Activated T-cell treated with anti-CD3 and anti-CD28 coated beads, Interleukin-2, amount 50 U/mL, for 4 hours (primary cell): ENCODE data around the gene HP1BP3. TPM values are rescaled to one million over a fixed set of nuclear protein-coding genes. Genes with fewer than 3 reads are reported as not detected.
"Not testable (repeated sequence)": the region's sequence is repeated elsewhere in the genome, so short reads cannot be mapped to it uniquely, and the experiment has no call there.

Experiments
- ATAC-seq, 2 donors: fragments of 200-7000 bp; cut with Tn5 transposase; one replicate each; pipeline ENCODE4 v1.10.0; 2021
- DNase-seq: peaks from one replicate; pipeline ENCODE4 v3.0.0-alpha.2; 2020
- H3K27me3 Mint-ChIP-seq: one replicate; pipeline ENCODE4 v1.8.0; 2021; ENCODE audit warnings: low read depth, mixed read lengths
- H3K36me3 Mint-ChIP-seq: one replicate; pipeline ENCODE4 v1.8.0; 2022; ENCODE audit warnings: mixed read lengths; ENCODE audit not compliant: insufficient read depth
- H3K4me1 Mint-ChIP-seq: one replicate; pipeline ENCODE4 v1.8.0; 2021; ENCODE audit warnings: low read depth, mixed read lengths
- H3K4me3 Mint-ChIP-seq: one replicate; pipeline ENCODE4 v1.8.0; 2021; ENCODE audit warnings: mild to moderate bottlenecking, moderate library complexity, mixed read lengths
- H3K9me3 Mint-ChIP-seq: one replicate; pipeline ENCODE4 v1.8.0; 2021; ENCODE audit warnings: mixed read lengths
- total RNA-seq, 3 donors: library from RNA; stranded (reverse); gene quantifications; one replicate each; pipeline ENCODE4 v1.2.1, GENCODE V29; 2021

Gene HP1BP3
- total RNA-seq, 3 donors from 2014 or later = 102 to 116 (median 107) TPM

- Mint-ChIP-seq H3K4me3 (no peak overlapping the region), H3K9me3 (no peaks in the 10 kb centered on the region), H3K27me3 (peaks cover 24% of the 10 kb centered on the region), H3K36me3 (no peaks in the 10 kb centered on the region), H3K4me1 (peaks cover 9% of the 10 kb centered on the region)
- ATAC-seq = no peak
- DNase-seq = no peak
Observed at GRCh38 chr1:20726932-20727745, 60.0 kb downstream of the HP1BP3 start.

DNA sequence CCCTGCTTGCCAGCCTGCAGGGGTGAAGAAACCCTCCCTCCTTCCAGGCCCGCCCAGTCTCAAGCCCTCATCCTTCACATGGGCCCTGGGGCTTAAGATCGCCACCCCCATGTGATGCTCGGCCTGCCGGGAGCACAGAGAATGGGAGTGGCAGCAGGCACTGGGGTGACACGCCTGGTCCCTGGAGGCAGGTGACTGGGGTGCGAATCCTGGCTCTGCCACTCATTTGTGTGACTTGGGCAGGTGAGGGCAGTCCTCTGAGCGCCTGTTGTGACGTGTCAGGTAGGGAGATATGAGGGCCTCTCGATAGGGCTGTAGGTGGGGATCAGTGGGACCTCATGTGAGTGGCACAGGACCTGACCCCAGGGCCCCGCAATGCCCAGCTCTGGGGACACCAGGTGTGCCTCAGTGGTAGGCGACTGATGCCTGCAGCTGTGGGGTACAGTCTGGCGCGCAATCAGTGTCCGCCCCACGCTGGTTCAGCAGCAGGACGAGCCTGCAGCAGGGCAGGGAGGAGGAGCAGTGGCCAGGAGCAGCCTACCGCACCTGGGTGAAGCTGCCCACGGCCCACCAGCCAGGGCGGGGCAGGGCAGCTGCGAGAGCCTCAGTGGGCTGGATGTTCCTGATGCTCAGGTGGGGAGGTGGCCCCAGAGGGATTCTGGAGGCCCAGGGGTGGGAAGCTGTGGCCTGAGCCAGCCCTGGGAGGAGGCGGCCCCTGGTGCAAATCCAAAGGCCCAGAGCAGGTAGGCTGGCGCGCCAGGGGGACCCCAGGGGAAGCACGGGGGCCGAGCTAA is 60.8 kb downstream of the HP1BP3 start:
- Mint-ChIP-seq H3K36me3 (no peaks in the 10 kb centered on the region), H3K9me3 (no peaks in the 10 kb centered on the region), H3K4me1 (peaks cover 8% of the 10 kb centered on the region), H3K27me3 (peaks cover 24% of the 10 kb centered on the region), H3K4me3 (no peak overlapping the region)
- DNase-seq (no peak), ATAC-seq (no peak)

DNA sequence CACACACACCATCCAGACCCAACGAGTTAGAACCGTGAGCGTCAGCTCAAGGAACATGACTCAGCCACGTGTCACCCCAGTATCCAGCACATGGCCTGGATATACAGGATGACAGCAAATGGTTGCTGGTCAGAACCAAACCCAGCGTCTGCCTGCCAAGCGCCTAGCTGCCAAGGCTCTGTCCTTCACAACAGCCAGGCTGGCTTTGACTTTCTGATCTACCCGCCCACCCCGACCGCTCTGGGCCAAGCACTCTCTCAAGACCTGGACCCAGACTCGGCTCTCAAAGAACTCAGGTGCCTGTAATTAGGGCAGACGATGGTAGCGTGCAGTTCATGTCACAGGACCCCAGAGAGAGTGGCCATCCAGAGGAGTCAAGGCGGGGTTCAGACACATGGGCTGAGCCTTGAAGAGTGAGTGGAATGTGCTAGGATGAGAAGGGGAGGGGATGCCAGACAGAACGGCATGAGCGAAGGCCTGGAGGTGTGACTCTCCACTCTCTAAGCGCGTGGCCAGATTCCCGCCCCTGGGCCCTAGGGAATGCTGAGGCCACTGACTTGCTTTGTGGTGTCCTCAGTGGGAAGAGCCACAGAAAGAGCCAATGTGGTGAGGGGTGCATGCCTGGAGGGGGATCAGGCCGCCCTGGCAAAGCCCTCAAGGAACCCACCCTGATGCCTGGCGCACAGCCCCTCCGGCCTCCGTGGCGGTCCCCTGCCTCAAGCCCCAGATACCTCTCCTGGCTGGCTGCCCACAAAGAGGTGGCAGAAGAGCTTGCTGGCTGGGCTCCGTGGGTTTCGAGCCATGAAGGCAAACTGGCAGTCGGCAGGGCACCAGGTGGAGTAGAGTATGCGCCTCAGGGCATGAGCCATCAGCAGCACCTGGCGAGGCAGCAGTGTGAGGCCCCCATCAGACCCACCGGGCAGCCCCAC is 61.7 kb downstream of the HP1BP3 start:
- Mint-ChIP-seq H3K4me3 (no peak overlapping the region), H3K4me1 (peaks cover 3% of the 10 kb centered on the region), H3K9me3 (no peaks in the 10 kb centered on the region), H3K36me3 (no peaks in the 10 kb centered on the region), H3K27me3 (peaks cover 18% of the 10 kb centered on the region)
- DNase-seq (no peak), ATAC-seq (no peak)

GRCh38 chr1:20724364-20725188 is 62.5 kb downstream of the HP1BP3 start:
- H3K36me3 Mint-ChIP-seq = no peaks in the 10 kb centered on the region
- H3K4me1 Mint-ChIP-seq = no peaks in the 10 kb centered on the region
- H3K9me3 Mint-ChIP-seq = no peaks in the 10 kb centered on the region
- peaks cover 12% of the 10 kb centered on the region for H3K27me3 Mint-ChIP-seq
- no peak overlapping the region for H3K4me3 Mint-ChIP-seq
- no peak for DNase-seq
- ATAC-seq = no peak

- Mint-ChIP-seq H3K4me1 (no peaks in the 10 kb centered on the region), H3K36me3 (no peaks in the 10 kb centered on the region), H3K9me3 (no peaks in the 10 kb centered on the region), H3K4me3 (no peak overlapping the region), H3K27me3 (peaks cover 9% of the 10 kb centered on the region)
- DNase-seq (no peak), ATAC-seq (no peak)
Observed at GRCh38 chr1:20723537-20724363, 63.4 kb downstream of the HP1BP3 start.

DNA sequence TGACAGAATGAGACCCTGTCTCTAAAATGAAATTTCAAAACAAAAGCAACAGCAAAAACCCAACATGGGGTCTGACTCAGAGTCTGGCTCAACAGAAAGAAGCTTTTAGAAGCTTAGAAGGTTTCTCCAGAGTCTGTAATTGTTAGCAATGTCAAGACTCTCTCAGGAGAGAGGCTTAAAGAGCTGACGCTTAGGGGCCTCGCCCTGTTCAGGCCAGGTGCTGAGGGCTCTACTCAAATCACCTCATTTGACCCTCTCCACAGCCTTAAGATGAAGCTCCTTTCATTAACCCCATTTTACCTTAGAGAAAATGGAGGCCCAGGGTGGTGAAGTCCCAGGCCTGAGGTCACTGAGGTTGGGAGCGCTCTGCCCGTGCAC is 64.0 kb downstream of the HP1BP3 start:
- DNase-seq = no peak
- H3K4me3 Mint-ChIP-seq = no peak overlapping the region
- H3K9me3 Mint-ChIP-seq = no peaks in the 10 kb centered on the region
- ATAC-seq = no peak
- H3K36me3 Mint-ChIP-seq = no peaks in the 10 kb centered on the region
- H3K27me3 Mint-ChIP-seq = peaks cover 4% of the 10 kb centered on the region
- peaks cover 1% of the 10 kb centered on the region for H3K4me1 Mint-ChIP-seq

DNA sequence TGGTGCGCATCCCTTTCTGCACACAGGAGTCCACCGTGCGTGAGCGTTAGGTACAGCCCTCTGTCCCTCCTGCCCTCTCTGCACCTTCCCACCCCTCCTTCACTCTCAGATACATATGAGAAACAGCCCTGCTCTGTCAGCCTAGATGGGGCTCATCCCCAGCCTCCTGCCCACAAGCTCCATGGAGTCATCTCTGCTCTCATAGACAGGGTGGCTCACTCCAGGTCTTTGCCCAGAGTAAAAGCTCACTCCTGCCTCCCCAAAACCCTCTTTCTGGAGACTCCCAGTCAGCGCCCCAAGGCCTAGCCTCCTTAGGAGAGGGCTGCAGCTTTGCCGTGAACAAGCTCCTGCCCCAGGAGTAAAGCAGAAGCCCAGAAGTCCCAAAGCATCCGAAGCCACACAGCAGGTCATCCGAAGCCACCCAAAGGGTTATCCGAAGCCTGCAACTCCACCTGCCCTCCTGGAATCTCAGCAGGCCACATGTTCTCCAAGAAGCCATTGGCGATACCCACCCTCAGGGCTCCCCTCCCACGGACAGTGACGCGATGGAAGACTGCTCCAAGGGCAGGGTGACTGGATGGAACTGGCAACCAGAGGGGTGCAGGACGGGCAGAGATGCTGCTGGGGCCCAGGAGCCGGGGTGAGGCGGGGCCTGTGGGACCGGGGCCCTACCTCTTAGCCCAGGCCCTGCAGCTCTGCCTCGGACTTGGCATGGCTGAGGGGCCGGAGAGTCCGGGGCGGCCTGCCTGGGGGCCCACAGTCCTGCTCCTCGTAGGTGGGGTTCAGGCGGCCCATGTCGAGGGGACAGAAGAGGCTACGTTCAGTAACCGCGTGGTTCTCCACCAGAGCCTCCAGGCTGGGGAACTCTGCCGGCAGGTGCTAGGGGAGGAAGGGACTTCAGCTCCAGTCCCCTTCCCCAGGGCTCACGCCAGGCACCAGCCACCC is 65.7 kb downstream of the HP1BP3 start:
- peaks cover 6% of the 10 kb centered on the region for H3K4me1 Mint-ChIP-seq
- no peaks in the 10 kb centered on the region for H3K36me3 Mint-ChIP-seq
- peaks cover 10% of the 10 kb centered on the region for H3K27me3 Mint-ChIP-seq
- no peak for DNase-seq
- ATAC-seq = no peak
- H3K4me3 Mint-ChIP-seq = no peak overlapping the region
- H3K9me3 Mint-ChIP-seq = no peaks in the 10 kb centered on the region

DNA sequence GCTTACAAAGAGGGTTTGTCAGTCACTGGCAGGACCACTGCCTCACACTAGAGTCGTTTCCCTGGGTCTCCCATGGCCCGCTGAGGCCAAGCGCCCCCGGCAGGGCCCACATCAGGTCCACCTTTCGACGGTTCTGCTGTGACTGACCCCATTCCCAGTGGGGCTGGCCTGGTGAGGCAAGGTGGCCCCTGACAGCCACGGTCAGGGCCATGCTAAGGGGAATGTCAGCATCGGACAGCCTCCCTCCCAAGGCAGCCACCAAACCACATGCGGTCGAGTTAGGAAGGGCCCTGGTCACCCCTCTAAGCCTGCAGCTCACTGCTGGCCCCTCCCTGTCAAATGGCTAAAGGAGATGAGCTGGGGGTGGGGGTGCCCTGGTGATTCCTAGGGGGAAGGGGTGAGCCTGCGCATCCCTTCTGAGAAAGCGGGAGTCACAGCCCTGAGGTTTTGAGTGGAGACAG is 66.4 kb downstream of the HP1BP3 start:
- DNase-seq (no peak), ATAC-seq (no peak)
- H3K4me3 Mint-ChIP-seq = no peak overlapping the region
- peaks cover 9% of the 10 kb centered on the region for H3K4me1 Mint-ChIP-seq
- no peaks in the 10 kb centered on the region for H3K9me3 Mint-ChIP-seq
- H3K27me3 Mint-ChIP-seq = peaks cover 16% of the 10 kb centered on the region
- no peaks in the 10 kb centered on the region for H3K36me3 Mint-ChIP-seq

DNA sequence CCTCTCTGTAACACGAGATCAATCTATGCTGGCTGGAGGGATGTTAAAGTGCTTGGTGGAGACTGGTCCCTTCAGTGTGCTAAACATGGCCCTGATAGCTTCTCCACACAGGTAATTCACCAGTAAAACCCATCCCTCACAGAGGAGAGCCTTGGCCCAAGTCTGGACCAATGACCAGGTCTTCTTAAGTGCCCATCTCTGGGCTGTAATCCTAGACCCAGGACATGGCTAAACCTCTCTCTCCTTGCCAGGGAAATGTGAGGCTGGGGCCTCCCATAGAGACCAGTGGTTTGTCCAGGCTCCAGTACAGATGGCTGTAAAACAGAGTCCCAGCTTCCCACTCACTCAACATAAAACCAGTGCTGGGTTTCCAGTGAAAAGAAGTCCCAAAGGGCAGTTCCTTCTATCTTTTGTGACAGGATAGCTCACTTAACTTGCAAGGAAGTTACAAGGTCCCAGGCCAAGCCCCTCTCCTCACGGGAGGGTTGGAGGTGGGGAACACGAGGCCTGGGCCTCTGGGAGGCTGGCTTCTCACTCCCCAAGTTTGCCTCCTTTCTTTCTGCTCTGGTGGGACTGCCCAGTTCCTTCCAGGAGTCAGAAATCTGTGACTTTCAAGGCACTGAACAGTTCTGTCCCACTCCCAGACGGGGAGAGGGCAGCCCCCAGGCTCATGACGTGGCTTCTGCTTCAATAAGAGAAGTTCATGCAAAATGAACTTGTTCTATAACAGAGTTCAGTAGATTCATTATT is 67.1 kb downstream of the HP1BP3 start:
- peak; percentile 2 for DNase-seq

DNA sequence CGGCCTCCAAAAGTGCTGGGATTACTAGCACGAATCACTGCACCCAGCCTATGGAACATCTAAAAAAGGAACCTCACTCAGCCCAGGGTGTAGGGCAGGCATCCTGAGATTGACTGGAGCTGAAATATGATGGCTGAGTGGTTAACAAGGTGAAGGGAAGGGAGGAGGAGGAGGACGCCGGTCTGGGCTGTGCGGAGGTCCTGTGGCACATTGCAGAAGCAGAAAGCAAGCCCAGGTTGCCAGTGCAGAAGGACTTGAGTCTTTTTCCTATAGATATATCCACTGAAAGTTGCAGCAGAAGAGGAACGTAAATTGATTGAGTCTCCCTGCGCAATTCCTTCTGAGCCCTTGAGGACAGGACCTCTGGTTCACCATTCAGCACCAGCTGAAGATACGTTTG is 67.8 kb downstream of the HP1BP3 start:
- Mint-ChIP-seq H3K9me3 (no peaks in the 10 kb centered on the region), H3K36me3 (no peaks in the 10 kb centered on the region), H3K4me1 (peaks cover 9% of the 10 kb centered on the region), H3K4me3 (no peak overlapping the region), H3K27me3 (peaks cover 20% of the 10 kb centered on the region)
- ATAC-seq (no peak), DNase-seq (no peak)

More for the DNA sequence above, 67.1 kb downstream of the HP1BP3 start:
- Mint-ChIP-seq H3K27me3 (peaks cover 18% of the 10 kb centered on the region), H3K4me3 (no peak overlapping the region), H3K4me1 (peaks cover 9% of the 10 kb centered on the region), H3K36me3 (no peaks in the 10 kb centered on the region), H3K9me3 (no peaks in the 10 kb centered on the region)
- ATAC-seq = no peak

- ATAC-seq, H3K9me3 Mint-ChIP-seq, DNase-seq, H3K4me1 Mint-ChIP-seq, H3K36me3 Mint-ChIP-seq: not testable (repeated sequence)
- H3K27me3 Mint-ChIP-seq = peaks cover 20% of the 10 kb centered on the region
- H3K4me3 Mint-ChIP-seq = peak overlapping the region; percentile 61
Observed at GRCh38 chr1:20718343-20718882, 68.7 kb downstream of the HP1BP3 start.
